GM12874 (cell line): ENCODE data around the gene GNL3.

Source experiments
- CTCF ChIP-seq: IDR thresholded peaks from 2 replicates; pipeline ENCODE4 v1.5.1; 2011; ENCODE audit warnings: low read depth, mild to moderate bottlenecking, control low read depth, low read length, moderate library complexity; ENCODE audit not compliant: insufficient read depth

Gene GNL3

GRCh38 chr3:52704611-52705437, 19.0 kb downstream of the GNL3 start:
- TF ChIP-seq CTCF, result no peak

GRCh38 chr3:52705438-52705687, 19.5 kb downstream of the GNL3 start:
- TF ChIP-seq CTCF, result no peak

DNA sequence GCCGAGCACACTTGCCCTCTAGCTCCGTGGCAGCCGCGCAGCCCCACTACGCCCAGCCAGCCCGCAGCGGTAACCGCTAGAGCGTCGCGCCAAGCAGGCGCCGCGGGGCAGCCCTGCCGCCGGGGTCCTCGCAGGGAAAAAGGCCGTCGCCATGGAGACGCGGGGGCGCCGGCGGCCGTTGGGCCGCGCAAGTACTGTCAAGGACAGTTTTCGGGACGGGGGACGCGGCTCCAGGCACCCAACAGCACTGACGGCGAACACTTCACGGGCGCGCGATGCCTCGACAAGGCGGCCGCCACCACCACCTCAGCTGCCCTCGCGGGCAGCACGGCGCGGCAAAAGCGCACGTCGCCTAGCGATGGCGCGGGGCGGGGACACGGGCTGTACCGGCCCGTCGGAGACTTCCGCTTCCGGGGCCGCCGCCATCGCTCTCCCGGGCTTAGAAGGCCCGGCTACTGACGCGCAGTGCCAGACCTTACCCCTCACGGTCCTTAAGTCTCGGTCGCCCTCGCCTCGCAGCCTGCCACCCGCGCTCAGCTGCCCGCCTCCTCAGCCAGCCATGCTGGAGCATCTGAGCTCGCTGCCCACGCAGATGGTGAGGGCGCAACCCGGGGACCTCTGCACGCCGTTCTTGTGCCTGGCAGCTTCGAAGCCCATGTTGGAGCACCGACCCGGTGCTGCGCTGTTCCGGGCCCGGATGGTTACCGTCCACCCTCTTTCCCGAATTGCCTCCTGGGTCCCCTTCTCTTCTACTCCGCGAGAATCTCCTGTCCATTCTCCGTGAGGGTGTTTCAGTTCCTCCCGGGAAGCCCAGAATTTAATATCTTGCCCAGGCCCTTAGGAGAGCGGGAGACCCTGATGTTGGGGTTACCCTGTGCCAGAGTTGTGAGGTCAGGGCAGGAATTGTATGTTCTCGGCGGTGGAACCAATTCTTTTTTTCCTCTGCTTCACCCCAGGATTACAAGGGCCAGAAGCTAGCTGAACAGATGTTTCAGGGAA, 20.2 kb downstream of the GNL3 start, which contains the start of the genes GLT8D1 and SPCS1:
TSS of gene GLT8D1 (minus strand) at position 104 of the 999 bp plus-strand sequence. CDS start 5,331 bp downstream, outside the sequence.
TSS of gene SPCS1 (plus strand) at position 419 of the 999 bp plus-strand sequence. CDS start at position 560, 141 bp downstream.
- no peak for TF ChIP-seq CTCF

DNA sequence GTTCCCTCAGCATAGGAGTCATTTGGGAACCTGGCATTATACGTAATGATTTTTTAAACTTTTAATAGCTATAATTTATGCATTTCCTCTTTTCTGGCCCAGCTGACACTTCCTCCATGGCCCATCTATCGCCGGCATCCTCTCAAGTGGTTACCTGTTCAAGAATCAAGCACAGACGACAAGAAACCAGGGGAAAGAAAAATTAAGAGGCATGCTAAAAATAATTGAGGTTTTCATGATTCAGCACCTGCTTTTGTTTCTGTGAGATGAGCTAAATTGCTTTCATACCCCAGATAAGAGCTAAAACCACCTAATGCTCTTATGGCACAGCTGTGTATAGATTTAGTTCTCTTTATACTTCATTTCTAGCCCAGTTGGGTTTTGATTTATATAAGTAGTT, 21.8 kb downstream of the GNL3 start:
- TF ChIP-seq CTCF, result no peak

- TF ChIP-seq CTCF, result no peak
These were observed 24.7 kb downstream of the GNL3 start for GRCh38 chr3:52710512-52710911.

GRCh38 chr3:52712291-52713212, 26.7 kb downstream of the GNL3 start:
- TF ChIP-seq CTCF, result no peak
